Measurements from ENCODE around the gene HADHB.

Gene HADHB

DNA sequence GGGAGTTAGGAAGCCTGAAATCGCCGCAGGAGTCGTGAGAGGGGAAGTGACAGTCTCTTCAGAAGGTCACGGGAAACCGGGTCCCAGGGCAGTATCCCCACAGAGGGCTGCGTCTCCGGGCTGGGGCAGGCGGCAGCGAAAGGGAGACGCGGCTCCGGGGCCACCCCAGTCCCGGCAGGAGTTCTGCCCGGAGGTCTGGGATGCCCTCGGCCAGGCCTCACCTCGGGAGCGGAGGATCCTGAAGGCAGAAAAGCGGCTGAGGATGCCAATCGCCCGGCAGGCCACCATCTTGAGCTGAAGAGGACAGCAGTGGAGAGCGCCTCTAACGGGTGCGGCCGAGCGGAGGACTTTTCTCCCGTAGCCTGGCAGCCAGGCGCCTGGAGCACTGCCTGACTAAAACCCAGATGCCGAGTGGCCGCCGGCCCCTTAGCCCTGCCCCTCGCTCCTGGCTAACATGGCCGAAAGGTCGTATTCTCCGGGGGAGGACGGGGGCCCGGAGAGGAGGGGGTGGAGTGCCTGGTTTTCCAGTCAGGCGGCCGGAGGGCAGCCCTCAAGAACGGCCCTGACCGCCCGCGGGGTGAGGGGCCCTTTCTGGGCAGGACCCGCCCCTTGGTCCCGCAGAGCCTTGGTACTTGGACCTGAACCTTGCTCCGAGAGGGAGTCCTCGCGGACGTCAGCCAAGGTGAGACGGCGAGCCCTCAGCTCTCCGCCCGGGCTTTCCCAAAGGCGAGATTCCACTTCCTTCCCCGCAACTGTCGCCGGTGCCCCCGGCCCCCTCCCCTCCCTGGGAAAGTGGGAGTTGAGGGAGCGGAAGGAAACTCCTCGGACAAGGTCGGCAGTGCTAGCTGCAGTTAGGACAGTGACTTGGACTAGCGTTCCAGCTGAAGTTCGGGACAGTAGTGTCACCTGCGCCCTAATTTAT, at the start of gene HADHB, which contains the start of gene HADHA:
Gene HADHB, plus strand, starts transcription at position 631 of the 922 bp plus-strand sequence. CDS start 9,316 bp downstream, outside the sequence.
Gene HADHA, minus strand, starts transcription at position 324 of the 922 bp plus-strand sequence. Its CDS starts 36 bp downstream, at position 288.
- DNase-seq = peak; percentile 96

DNA sequence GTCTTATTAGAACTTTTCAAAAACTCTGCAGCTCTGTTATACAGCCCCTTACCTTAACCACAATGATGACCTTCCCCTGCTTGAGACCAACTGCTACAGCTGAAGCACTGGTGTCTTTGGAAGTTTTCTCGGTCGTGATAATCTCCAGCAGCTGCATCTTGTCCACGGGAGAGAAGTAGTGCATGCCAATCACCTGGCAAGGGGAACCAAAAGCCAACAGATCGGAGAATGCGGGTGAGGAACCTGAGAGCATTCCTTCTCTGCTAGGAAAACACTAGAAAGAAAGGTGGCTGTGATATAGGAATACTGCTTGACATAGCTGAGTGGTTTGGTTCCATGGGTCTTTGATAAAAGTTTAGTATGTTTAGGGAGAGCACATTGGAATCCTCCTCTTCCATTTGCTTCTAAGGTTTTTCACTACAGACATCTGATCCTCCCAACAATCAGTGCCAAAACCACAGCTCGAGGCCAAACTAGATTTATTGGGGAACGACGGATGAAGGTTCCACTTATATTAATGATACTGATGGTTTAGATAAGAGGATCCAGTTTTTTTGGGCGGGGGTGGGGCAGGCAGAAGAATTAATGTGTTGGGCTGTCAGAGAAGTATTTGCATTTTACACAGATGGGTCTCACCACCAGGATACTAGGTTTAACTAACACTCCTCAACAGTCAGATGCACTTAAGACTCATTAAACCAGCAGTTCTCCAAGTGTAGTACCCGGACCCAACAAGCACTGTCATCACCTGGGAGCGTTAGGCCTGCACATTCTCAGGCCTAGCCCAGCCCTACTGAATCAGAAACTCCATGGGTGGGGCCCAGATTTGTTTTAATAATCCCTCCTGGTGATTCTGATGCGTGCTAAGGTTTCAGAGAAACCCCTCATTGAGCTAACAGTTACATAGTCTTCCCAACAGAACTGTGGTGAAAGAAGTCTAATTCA, 49.4 kb upstream of the HADHB start:
- no peak for DNase-seq

DNA sequence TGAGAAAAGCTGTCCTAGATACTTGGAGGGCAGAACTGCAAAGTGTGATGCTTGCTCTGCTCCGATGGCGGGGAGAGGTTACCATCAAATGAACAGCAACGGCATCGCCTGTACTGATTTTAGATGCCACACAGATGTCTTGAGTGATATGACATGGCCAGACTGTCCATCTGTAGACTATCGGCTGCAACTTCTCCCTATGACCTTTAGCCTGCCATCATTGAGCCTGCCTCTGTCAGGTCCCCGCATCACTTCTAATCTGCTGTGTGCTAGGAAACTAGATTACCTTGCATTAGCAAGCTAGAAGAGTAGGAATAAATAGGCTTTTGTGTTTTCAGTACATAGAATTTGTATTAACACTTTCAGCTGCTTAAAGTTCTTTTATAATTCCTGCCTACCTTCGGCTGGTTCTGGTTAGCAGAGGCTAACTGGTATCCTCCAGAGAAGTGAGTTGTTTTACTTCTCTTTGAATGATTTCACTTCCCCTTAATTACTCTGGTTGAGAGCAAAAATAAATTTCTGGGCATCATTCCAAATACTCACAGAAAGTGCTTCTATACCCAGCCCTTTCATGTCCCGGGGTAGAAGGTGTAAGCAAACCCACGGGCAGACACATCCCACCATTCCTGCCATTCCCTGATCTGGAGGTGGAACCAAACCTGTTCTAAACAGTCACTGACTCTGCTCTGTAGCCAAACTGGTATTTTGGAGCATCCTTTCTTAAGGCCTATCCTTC, 47.9 kb upstream of the HADHB start:
- peak; percentile 52 for DNase-seq

DNA sequence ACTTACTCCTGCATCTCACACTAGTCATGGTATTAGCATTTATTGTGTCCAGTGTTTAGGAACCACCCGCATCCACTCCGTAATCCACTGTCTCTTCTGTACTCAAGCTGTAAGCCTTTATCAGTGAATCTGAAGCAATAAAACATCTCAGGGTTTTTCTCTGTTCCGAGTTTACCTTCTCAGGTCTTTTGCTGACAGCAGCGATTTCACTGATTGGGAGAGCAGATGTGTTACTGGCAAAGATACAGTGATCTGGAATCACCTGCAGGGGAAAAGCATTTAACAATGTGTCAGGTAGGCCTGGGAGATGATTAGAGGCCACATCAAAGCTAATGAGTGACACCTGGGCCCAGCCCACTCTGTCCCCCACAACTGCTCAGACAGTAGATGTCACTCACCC, 47.2 kb upstream of the HADHB start:
- no peak for DNase-seq

DNA sequence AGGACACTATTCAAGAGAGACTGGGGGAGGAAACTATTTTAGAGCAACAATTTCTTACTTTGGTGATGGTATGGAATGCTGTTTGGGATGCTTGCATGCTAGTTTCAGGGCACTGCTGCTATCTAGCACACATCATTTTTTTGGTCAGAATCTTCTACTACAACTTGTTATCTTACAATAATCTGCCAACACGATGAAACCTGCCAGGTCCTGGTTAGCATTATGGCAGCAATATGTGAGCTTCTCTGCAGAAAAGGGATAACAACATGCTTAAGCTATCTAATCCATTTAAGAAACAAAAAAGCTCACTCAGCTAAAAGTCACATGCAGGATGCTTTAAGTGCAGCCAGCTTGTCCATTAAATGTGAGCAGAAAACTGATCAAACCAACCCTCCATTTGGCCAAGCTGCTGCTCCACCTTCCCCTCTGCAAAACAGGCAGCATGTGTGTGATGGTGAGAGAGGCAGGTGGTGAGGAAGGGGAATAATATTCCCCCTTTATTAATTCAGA, 41.7 kb upstream of the HADHB start:
- DNase-seq = no peak

DNA sequence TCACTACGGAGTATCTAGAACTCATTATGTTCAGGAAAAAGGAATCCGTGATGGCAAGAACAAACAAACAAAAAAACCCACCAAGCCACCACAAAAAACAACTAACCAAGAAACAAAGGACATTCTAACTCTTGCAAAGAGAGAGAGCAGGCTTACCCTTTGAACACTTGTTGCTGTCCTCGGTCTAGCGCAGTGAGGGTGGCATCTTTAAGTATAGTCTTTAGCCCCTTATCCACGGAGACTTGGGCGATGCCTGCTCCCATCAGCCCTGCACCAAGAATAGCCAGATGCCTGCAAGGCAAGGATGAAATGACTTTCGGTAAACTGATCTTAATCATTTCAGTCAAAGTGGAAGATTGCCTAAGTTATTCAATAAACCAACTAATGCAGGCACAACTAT, 40.8 kb upstream of the HADHB start:
- DNase-seq = no peak

DNA sequence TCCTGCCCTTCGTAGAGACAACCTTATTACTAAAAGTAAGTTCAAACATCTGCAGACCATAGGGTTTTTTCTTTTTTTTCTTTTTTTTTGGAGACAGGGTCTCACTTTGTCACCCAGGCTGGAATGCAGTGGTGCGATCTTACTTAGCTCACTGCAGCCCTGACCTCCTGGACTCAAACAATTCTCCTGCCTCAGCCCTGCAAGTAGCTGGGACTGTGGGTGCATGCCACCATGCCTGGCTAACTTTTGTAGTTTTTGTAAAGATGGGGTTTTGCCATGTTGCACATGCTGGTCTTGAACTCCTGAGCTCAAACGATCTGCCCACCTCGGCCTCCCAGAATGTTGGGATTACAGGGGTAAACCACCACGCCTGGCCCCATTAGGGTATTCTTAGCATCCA, 32.7 kb upstream of the HADHB start:
- DNase-seq = no peak

DNA sequence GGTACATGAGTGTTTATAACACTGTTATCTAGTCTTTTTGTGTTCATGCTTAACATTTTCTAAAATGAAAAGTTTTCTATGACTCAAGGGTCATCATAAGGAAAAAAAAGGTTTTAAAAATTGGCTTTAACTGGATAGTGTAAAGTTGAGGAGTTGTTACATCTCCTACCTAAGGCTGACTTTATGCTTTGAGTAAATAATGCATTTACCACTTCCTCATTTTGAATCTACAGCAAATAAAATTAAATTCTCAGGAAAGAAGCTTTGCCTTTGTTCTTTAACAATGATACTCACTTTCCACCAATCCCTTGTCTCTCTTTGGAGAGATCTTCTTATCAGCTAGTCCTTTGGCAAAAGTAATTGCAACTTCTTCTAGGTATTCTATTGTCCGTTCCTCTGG, 30.0 kb upstream of the HADHB start:
- DNase-seq = no peak

DNA sequence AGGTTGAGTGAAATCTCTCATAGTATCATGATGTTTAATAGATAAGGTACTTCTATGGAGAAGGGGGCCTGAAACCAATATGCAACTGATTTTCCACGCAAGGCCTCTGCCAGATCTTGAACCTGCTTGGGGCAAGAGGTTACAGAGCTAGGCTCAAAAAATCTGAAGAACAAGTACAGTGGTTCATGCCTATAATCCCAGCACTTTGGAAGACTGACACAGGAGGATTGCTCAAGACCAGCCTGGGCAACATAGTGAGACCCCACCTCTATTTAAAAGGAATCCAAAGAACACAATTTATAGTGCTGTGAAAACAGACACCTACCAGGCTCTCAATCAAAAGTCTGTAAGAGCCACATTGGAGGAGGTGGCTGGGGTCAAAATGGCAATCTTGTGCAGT, 28.9 kb upstream of the HADHB start:
- no peak for DNase-seq

DNA sequence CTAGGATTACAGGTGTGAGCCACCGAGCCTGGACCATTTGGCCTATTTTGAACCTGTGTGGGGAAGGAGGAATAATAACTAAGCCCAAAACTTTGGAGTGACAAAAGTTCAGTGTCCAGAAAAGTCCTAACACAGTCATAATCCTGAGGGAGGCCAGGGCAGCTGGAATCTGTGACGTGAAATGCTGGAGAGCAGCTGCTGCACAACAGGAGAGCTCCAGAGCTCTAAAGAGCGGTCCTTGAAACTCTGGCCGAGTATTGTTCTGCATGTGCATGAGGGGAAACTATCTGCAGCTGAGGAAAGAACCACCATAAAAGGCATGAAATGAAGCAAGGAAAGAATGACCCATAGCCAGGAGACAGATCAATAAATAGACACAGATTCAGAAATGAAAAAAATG, 28.2 kb upstream of the HADHB start:
- DNase-seq = no peak

DNA sequence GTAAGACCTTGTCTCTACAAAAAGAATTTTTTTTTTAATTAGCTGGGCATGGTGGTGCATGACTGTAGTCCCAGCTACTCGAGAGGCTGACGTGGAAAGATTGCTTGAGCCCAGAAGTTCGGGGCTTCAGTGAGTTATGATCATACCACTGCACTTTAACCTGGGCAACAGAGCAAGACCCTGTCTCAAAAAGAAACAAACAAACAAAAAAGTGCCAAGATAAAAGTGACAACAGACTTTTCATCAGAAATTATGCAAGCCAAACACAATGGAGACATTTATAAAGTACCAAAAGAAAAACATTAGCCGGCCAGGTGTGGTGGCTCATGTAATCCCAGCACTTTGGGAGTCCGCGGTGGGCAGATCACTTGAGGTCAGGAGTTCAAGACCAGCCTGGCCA, 27.0 kb upstream of the HADHB start:
- no peak for DNase-seq

DNA sequence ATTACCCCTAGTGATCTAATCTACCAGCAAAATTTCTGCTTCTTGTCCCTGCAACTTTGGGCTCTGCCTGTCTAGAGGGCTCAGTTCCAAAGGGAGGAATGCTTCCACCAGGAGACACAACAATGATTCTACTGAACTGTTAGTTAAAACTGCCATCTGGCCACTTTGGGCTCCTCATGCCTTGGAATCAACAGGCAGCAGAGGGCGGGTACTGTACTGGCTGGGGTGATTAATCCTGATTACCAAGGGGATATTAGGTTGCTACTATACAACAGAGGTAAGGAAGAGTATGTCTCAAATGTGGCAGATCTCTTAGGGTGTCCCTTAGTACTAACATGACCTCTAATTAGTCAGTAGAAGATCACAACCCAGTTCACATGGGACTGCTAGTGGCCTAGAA, 21.7 kb upstream of the HADHB start:
- DNase-seq = no peak

DNA sequence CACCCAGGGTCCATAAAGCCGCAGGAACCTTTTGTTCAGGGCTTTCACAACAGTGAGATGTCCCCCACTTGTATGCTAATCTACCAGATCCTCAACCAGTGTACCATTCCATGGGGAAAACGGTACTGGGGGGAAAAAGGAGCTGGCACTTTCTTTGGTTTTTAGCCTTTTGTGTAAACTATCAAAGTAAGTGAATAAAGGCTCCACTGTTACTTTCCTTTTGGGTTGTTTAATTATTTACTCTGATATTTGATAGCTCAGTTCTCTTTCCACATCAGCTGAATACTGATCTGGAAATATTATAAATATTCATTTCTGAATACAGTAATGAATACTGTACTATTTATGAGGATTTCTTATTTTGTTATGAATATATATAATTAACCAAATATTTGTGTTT, 20.6 kb upstream of the HADHB start:
- no peak for DNase-seq

DNA sequence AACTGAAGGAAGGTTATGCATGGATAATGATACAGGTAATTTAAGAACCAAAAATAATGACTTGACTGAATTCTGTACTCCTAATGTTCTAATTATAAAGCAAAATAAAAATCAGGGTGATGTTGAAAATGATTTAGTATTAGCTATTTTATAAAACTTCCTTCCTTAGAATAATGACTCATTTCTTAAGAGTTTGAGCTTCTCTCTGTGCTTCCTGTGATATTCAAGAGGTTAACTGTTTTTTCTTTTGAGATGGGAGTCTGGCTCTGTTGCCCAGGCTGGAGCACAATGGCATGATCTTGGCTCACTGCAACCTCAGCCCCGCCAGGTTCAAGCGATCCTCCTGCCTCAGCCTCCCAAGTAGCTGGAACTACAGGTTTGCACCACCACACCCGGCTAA, 15.1 kb upstream of the HADHB start:
- DNase-seq = no peak

DNA sequence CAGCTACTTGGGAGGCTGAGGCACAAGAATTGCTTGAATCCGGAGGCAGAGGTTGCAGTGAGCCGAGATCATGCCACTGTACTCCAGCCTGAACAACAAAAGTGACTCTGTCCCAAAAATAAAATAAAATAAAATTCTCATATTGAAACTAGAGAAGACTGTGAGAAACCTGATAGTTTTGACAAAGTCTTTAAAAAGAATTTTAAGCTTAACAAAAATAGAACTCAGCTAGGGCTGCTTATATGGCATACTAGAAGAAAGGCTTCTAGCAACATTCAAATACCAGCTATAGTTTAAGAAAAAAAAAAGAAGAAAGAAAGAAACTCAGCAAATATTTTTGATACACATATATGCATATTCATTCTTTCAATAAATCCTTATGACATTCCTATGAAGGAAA, 13.9 kb upstream of the HADHB start:
- no peak for DNase-seq

DNA sequence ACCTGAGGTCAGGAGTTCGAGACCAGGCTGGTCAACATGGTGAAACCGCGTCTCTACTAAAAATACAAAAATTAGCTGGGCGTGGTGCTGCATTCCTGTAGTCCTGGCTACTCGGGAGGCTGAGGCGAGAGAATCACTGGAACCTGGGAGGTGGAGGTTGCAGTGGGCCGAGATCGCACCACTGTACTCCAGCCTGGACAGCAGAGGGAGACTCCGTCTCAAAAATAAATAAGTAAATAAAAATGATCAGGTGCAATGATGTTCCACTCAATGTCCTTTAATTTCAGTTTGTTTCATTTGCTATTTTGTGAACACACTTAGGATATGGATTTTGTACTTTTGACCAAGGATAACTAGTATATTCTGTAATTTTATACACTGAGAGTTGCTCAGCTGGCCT, 9.7 kb upstream of the HADHB start:
- DNase-seq = peak; percentile 35

DNA sequence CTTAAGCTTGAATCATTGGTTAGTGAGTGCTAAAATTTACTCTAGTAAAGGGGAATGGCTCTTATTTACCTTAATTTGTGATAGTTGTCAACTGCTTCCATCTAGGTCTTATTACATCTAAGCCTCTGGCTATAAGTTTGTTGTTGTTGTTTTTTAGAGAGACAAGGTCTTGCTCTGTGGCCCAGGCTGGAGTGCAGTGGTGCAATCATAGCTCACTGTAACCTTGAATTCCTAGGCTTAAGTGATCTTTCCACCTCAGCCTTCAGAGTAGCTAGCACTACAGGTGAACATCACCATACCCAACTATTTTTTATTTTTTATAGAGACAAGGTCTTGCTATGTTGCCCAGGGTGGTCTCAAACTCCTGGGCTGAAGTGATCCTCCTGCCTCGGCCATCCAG, 6.9 kb upstream of the HADHB start:
- DNase-seq = no peak

DNA sequence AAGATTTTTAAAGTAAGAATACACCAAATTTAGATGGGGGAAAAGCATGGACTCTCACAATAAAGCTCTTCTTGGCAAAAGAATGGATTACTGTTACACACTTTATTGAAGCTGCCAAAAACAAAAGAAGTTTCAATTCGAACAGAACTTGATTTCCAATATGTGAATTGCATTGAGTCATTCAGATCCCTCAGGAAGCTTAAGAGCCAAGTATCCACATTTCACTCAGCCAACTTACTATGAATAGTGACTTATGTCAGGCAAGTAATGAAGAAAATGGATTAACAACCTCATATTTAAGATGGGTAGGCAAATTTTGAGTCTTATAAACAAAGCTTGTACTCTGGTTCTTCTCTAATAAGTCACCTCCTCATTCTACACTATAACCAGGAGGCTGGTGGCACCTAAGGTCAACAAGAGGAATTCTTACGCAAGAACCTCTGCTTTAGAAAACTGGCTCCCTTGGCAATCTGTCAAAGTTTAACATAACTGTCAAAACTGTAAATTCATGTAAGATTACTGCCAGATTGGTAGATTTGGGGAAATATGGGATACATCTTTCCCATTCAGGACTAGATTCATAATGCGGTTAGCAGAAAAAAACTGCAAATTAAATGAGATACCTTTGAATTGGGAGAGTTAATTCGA, 6.3 kb upstream of the HADHB start:
- DNase-seq = peak; percentile 63

DNA sequence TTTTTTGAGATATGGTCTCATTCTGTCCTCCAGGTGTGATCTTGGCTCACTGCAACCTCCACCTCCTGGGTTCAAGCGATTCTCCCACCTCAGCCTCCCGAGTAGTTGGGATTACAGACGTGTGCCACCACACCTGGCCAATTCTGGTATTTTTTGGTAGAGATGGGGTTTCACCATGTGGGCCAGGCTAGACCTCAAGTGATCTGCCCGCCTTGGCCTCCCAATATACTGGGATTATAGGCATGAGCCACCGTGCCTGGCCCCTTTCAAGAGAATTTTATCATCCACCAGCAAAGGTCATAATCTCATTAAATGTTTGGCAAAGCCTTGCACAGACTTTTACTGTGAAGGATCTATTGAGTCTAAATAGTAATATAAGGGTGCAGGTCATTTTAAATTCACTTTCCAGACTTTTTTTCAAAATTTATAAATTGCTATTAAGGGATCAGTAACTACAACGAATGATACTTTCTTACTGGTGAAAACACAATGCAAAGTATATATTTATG, 2.8 kb upstream of the HADHB start:
- peak; percentile 8 for DNase-seq

DNA sequence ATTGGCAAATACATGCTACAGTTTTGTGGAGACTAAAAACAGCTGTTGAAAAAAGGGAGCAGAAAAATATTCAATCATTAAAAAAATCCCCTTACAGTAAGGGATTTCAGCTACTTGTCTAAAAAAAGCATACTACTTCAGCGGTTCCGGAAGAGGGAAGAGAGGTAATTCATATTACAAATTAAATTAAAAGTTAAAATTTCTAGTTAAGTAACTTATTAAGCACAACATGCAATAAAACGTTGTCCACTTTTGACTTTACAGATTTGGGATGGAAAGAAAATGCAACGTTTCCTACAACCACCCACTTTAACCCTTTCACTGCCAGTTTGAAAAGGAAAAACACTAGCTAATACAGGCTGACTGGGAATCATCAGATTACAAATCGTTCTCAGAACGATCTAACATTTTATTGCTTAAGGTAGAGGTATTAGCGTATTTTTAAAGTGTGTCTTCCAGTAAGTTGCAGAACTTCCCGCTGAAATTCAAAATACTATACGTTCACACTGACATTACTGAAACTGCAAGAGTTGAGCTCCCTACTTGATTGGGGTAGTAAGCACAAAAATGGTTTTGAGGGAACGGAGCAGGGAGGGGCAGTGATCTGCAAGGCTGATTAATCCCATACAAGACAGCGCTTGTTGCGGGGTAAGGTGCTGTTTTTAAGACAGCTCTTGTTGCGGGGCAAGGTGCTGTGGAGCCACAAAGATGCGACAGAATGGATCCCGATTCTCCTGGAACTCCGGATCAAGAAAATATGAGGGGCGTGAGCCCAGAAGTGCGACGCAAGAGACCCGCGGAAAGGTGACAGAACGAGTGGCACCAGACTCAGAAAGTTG, 1.1 kb upstream of the HADHB start:
- DNase-seq = peak; percentile 69

DNA sequence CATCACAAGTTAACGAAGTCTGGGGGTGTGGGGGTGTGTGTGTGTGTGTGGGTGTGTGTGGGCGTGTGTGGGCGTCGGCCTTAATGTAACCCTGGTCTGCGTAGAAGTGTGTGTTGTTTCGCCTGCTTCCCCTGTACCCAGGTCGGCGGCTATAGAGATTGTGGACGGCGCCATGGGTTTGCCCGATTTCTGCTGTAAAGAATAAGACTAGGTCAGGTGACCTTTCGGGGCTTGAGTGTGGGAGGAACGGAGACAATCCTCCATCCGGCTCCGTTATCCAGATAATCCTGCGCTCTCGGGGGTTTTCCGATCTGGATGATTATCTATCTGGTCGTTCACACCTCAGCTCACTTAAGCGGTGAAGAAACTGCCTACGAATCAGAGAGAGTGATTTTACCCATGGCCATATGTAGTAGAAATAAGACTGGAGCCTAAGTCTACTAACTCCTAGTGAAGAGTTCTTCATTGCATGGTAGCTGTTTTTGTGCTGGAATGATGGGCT, 543 bp downstream of the HADHB start:
- peak; percentile 75 for DNase-seq

All from hematopoietic multipotent progenitor cell treated with erythropoietin and hydrocortisone succinate and interleukin-3 and kit ligand, for 4 days (in vitro differentiated cells).